ENCODE measurements around the gene EMX1. TPM values are rescaled to one million over a fixed set of nuclear protein-coding genes. Genes with fewer than 3 reads are reported as not detected.

Gene EMX1
- total RNA-seq, 1 donor from 2014 or later: not detected

DNA sequence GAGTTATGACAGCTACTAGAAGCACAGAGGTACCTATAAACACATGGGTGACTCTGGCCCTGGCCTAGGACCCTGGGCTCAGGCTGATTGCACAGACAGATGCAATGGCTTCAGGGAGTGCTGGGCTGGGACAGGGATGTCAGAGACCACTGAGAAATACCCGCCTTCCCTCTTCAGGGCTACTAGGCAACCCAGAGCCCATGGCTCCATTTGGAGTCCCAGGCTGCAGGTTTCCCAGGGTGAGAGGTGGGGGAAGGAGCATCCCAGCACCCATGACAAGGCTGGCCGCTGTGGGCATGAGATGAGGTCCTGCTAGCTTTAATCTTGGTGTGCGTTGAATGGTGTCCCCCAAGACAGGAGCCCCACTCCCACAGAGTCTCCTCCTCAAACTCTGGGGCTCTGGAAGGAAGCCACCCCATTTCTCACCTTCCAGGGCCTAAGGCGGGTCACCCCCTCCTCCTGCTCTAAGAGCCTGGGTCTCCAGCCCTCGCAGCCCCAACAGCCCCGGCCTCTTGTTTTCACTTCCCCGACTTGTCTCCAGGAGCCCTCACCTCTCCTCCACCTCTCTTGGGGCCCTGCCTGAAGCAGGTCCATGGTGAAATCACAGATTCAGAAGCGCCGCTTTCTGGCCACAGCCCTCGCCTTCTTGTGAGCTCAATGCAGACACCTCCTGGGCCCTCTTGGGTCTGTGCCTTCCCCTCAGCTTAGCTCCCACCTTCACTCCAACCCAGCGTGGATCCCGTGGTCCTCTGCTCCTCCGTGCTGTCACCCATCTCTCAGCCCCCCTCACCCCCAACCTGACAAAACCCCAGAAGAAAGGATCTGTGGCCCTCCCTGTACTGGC is 41.4 kb downstream of the EMX1 start:
- no peak for DNase-seq

DNA sequence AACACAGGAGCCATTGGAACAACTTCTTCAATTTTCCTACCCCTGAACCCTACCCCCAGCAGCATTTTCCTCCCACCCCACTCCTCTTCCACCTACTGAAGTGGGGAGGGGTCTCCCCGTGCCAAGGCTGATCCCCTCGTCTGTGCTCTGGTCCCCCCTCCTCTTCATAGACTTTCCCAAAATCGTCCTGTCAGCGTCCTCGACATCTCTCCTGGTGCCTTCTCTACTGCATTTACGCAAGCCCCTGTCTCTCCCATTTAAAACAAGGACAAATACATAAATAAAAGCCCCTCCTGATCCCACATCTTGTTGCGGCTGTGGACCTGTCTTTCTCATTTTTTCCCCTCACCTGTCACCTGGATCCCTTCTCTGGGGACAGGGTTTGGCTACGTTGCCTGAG is 42.2 kb downstream of the EMX1 start:
- no peak for DNase-seq

DNA sequence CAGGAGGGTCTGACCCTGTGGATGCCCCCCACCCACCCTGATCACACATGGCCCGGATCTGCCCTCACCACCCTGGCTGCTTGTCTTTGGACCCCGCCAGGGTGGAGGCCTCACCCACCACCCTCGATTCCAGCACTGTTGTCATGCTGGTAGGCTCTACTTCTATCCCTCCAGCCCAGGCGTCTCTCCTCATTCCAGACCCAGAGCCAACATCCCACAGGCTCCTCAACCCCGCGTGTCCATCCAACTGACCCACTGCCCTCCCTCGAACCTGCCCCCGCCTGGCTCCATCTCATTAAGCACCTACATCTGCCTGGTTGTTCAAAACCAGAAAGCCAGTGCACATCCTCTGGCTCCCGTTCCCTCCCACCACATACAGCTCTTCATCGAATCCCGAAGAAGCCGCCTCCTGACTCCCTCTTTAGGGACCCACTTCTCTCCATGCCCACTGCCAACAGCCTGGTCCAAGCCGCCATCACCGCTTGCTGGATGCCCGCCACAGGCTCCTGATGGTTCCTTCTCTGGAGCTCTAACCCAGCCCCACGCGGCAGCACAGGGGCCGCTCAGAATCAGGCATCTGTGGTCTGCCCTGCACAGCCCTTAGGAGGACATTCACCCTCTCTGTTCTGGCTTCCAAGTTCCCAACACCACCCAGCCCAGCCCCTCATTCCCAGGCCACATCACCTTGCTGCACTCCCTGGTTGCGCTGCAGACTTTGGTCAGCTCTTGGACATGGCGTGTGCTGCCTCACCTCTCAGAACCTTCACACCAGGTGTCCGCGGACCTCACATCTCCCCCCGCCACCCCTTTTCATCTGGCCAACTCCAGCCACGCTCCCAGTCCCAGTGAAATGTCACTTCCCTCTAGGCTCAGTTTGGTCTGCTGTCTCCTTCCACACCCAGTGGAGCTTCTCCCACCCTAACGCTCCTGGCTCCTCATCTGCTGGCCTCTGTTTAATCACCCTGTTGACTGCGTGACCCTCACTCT is 43.0 kb downstream of the EMX1 start:
- no peak for DNase-seq

DNA sequence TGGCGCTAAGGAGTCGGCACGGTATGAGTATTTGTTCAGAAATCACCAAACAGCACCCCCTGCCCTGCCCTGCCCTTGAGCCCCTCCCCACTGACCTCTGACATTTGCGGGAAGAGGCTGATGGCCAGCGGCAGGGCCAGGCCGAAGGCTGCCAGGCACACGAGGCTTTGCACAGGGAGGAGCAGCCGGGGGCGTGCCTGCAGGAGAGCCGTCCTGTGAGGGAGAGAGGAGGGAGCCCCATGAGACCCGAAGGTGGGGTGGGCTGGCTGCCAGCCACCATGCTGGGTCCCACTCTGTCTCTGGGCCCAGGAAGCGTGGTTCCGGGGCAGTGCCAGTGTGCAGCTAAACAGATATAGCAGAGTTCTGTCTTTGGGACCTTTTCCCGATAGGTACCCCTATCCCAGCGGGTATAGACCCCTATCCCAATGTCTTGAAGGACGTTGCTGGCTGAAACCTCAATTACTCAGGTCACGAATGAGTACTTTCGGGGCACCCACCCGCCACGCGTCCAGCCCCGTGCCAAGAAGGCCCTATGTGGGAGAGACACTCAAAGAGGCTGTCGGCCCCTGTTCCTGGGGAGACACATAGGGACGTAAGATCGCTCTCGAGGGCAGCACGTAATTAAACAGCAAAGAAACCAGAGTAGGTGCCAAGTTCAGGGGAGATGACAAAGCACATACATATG is 43.9 kb downstream of the EMX1 start:
- no peak for DNase-seq

DNA sequence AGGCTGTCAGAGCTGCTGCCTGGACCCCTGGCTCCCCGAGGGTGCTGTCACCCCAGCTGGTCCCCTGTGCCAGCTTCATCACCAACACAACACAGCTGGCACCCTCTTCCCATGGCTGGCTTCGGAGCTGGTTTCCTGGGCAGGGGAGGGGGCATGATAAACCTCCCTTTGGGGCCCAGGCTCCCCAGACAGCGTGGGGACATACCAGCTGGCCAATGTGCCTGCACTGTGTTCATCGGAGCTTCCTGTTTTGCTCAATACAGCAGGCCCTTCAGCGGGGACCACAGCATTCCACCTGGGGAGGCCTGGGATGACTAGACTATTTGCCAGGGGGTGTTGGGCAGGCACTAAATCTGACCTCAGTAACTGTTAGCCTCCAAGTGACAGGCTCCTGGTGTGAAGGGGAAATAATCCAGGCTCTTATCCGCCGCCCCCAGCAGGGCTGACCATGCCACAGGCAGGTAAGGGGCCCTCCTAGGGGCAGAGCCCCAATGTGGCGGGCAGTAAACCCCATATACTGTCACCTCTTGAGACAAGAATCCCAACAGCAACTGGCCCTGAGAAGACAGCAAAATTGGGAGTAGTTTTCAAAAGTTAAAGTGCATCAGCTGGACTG is 44.6 kb downstream of the EMX1 start:
- DNase-seq: no peak

DNA sequence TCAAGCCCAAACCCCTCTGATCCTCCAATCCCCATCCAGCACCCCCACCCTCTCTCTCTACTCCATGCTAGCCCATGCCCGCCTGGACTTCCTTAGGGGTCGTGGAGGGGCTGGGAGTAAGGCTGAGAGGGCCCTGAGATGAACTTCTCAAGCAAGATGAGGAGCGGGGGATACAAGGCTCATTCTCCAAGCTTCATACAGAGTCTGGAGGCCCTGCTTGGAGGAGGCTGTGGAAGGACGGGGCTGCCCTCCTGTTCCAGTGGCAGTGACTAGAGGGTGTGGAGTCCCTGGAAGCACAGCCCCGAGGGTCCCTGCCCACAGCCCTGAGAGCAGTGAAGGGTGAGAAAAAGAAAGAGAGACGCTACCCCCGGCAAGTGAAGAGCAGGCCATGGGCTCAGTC is 45.6 kb downstream of the EMX1 start:
- no peak for DNase-seq

DNA sequence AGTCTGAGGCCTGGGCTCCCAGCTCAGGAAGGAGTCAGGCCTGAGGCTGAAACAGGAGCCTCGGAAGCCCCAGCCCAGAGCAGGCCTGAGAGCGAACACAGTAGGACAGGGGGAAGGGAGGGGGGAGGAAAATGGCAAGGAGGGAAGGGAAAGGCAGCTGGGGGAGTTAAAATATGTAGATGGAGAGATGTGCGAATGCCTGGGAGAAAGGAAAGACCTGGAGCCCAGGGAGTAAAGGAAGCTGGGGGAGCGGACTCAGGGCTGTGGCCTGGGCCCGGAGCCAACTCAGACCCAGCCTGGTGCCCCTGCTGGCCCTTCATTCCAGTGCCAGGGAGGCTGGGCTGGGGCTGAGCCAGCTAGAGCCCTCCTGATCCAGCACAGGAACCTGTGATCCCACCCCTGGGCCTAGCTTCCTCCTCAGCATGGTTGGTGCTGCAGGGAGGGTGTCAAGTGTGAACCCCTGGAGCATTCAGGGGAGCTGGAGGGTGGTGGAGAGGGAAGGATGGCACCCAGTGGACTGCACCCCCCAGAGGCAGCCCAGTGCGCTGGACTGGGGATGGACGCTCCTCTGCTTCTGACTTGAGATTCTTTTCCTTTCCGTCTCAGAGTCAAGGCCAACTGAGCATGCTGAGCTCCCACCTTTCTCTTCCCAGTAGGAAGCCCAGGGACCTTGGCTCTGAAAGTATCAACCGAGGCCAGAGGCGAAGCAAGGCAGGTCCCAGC is 46.3 kb downstream of the EMX1 start:
- DNase-seq: no peak

DNA sequence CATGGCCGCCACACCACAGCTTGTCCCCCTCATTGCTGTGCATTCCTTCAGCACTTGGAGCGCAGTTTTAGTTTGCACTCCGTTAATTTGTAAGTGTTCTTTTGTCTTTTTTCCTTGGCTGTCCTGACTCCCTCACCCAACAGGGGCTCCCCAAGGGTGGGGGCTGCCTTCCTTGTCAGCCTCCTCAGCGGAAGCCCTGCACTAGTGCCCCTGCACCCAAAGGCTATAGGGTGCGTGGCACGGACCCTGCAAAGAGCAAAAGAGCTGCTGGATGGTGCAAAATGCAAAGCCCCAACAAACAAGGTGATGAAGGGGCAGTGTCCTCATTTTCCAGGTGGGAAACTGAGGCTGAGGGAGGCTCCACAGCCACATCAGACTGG is 46.8 kb downstream of the EMX1 start:
- no peak for DNase-seq

DNA sequence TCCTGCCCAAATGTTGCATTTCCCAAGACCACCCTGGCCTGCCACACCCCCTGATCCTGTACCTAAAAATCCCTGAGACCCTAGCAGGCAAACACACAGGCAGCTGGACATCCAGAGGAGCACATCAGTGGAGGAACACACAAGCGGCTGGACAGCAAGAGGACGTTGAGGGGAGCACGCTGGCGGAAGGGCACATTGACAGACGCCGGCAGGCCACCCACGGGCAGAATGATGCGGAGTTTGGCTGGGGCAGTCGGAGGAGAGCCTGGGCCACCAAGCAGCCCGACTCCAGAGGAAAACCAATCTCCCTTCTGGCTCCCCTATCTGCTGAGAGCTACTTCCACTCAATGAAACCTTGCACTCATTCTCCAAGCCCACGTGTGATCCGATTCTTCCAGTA is 47.7 kb downstream of the EMX1 start:
- DNase-seq: no peak

DNA sequence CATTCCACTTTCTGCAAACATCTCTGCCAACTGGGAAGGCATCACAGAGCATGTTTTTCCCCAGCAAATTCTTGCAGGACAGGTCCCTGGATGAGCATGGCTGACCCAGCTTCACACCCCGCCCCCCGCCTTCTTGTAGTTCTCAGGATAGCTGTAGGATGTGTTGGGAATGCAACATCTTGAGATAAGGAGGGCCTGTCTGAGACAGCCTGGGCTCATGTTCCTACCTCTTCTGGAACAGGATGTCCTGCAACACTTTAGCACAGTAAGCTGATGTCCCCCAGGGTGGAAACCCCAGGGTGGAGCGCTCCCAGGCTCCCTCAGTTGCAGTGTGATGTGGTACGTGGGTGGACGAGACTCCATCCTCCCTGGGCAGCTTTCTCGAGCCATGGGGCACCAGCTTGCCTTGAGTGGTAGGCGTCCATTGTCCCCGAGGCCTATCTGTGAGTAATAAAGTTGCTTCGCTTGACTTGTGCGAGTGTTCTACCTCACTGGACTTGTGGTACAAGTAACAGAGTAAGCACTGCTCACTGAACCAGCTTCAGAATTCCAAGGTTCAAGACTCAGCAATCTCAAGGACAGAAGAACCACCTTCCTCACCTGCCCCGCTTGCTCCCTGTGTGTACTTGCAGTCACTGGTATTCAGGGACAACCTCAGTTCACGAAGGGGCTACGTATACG is 48.6 kb downstream of the EMX1 start:
- DNase-seq: no peak

DNA sequence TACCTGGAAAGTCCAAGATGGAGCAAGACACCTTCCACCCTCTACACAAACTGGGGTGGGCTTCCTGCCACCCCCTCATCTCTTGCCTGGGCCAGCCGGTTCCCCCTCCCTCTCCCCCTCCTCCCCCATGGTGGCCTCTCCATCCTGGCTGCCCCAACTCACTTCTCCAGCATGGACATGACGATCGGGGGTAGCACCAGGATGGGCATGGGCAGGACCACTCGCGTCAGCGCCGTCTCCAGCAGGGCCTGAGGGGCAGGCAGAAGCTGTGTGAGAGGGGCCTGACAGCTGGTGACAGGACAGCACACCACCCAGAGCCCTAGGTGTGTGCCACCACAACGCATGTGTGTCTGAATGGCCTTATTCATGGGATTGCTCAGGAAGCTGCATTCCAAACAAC is 51.0 kb downstream of the EMX1 start:
- no peak for DNase-seq

DNA sequence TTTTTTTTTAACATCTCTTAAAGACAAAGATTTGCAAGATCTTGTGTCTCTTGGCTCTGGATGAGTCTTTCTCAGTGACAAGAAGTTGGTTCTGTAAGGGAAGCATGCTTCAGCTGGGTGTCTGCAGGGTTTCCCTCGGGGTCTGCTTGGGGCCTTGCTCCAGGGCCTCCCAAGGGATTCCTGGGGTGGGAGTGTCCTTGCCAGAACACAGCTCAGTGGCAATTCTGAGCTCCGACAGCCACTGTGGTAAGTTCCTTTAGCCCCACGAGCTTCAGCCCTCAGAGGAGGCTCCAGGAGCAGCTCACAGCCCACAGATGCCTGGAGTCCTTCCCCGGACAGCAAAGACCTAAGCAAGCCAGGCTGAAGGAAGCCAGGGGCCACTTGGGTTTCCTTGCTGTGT is 52.4 kb downstream of the EMX1 start:
- DNase-seq: no peak

DNA sequence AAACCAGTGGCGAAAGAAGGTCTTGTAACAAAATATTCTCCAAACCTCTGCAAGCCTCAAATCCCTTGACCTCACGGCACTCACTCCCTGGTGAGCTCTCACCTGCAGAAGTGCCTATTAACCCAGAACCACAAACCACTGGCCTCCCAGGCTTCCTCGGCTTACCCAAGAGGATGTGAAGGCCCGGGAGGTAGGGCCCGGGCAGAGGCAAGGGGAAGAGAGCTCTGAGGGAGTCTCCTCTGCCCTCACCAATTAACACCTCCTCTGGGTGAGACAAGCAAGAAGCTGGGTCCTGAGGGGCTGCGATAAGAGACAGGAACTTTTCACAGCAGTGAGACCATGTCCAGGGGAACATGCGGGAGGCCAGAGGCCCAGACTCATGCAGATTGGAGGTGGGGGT is 53.7 kb downstream of the EMX1 start:
- no peak for DNase-seq

DNA sequence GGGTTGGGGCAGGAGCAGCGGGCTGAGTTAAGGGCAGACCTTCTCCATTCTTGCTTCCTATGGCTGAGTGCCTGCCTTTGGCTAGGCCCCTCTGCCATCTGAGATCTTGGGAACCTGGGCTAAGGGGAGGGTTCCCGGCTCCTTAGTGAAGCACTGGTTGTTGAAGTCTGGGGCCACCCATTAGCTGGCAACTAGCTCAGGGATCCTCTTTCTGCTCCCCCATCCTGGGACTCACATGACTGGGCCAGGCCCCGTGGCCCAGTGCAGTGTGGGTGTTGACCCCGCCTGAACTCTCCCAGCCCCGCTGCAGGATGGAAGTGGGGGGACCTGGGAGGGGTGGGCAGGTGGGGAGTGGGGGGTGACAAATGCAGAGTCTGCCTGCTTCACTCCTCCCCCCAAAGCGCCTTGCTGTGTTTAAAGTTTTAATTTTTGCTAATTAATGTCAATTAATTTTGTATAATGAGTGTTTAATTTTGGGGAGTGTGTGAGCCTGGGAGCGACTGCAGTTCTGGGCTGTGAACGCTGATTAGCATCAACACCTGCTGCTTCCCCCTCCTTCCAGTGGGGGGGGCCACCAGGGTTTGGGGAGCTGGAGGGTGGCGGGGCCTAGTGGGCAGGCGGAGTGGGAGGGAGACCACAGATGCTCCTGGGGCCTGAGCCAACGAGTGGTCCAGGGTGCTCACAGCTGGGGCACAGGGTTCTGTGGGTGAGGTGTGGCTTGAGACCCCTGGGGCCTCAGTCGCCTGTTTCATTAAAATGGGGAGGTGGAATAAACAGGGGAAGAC is 55.2 kb downstream of the EMX1 start:
- no peak for DNase-seq

DNA sequence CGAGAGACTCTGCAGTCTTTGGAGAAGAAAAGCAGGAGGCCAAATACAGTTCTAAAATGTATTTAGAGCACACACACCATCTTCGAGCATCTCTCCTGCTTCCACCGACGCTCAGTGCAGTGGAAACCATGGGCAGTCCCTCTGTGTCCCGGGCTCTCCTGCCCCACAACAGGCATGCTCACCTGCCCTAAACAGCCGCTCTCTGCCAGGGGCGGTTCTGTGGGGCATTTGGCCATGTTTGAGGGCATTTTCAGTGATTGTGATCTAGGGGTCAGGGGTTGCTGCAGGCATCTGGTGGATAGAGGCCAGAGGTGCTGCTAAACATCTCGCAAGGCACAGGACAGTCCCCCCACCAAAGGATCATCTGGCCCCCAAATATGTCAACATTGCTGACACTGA is 55.8 kb downstream of the EMX1 start:
- DNase-seq: no peak

DNA sequence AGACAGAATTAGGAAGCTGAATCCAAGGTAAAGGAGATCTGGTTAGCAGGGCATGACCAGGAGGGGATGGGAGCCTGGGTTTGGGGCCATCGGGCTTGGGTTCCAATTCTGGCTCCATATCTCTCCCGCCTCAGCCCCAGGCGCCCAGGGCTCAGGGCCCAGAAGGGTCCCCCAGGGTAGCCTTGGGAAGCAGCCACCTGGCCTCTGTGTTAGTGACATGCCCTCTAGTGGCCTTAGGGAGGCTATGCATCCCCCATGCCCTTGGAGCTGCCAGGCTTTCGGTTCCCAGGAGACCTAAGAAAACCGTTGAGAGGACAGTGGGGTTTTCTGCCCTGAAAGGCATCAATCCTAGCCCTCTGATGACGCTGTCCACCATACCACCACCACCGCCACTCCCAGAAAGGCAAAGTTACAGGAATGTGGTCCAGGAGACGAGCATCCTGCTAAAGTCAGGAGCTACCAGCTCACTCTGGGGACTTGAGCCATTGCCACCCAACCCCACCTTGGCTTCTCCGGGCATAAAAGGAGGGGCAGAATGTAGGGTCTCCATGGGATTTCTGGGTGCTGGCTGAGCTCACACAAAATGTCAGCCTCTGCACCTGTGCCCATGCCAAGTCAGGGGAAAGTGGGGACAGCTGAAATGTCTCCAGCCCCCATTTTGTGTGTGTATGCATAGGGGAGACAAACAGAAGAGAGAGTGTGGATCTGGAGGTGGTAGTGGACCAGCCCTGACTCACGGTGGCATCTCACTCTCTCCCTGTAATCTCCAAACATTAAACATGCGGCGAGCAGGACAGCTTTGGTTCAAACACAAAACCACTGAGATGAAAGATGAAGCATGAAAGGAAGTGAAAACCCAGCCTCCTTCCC is 56.5 kb downstream of the EMX1 start:
- no peak for DNase-seq

DNA sequence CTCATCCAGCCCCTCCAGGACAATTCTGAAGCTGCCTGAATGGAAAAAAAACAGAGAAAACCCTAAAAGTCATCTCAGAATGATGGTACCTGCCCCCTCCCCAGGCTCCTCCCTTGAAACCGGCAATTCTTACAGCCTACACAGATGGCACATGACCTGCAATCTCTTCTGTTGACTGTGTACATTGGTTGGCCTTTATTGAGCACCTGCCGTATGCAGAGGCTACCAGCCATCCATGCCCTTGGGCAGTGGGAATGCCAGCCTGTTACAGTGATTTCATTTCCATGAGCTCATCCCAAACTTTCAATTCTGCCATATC is 57.1 kb downstream of the EMX1 start:
- no peak for DNase-seq

DNA sequence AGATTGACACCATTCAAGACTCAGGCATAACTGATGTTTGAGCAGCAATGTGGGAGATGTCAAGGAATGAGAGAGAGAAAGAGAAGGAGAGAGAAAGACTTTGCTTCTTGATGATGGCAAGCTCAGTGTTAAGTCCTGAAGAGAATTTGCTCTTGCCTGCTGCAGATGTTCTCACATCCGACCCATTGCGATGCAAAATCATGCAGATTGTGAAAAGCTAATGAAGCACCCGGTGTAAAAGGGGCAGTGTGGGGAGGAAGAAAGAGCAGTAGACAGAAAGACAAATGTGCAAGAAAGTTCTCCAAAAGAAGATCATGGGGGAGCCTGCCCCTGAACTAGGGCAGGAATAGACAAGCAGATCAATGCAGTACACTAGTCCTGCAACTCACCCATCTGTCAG is 57.7 kb downstream of the EMX1 start:
- no peak for DNase-seq

DNA sequence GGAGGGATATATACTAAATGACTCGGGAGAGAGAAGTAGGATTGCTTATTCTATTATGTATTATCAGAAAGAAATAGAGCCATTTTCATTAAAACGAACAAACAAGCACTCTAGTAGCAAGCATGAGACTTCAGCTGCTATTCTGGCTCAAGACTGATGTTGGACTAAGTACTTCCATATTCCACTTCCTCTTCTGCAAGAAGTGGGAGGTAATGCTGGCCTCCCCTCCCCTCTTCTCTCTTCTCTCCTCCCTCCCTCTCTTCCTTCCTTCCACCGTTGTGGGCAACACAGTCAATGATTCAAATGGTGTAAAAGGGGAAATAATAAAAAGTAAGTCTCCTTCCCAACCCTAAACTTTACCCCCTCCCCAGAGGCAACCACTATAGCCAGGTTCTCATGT is 62.6 kb downstream of the EMX1 start:
- no peak for DNase-seq
